HCT116 (cell line): ENCODE results near the gene PSTPIP2. TPM values are rescaled to one million over a fixed set of nuclear protein-coding genes. Genes with fewer than 3 reads are reported as not detected.

ENCODE experiments used
- ATAC-seq: fragments of 200-7000 bp; cut with Tn5 transposase; 2 replicates; pipeline ENCODE4 v1.9.1; 2020; ENCODE audit warnings: mild to moderate bottlenecking, moderate library complexity
- BruUV-seq: library from RNA; stranded (reverse); fragments of 400-500 nt; replicated peaks from 2 replicates; lab custom pipeline; 2021; lab: Mats Ljungman, UMichigan
- CTCF ChIA-PET: fragments of 300-600 bp; sonication (Branson Sonifier 250); formaldehyde crosslinking; loops from one replicate; lab custom pipeline; 2021; ENCODE audit warnings: antibody characterized with exemption; lab: Charles Lee
- POLR2A ChIA-PET: fragments of 300-600, 350-600 bp; sonication (Branson Sonifier 250); formaldehyde crosslinking; loops from one replicate; lab custom pipeline; 2021; ENCODE audit warnings: antibody characterized with exemption; lab: Charles Lee
- RAD21 ChIA-PET, 2 experiments: fragments of 300-600 bp; sonication (Branson Sonifier 250); formaldehyde crosslinking; loops; one replicate each; lab custom pipeline; 2023; ENCODE audit warnings: low total read pairs in 2 of 2; ENCODE audit not compliant: uncharacterized antibody in 2 of 2, unreplicated experiment in 2 of 2, low non-redundant PET in 1 of 2; lab: Charles Lee
- DNase-seq: peaks from one replicate; pipeline ENCODE4 v3.0.0-alpha.2; 2010; ENCODE audit warnings: low read depth, low spot score
- H2AFZ ChIP-seq: fragments of 200-600 bp; shearing (Covaris generic), sonication (generic); 2 replicates; pipeline ENCODE4 v1.6.1; 2017; ENCODE audit warnings: low read depth, mixed run types, mixed read lengths, antibody characterized with exemption, low read length; ENCODE audit not compliant: poor library complexity, severe bottlenecking
- H3K27ac ChIP-seq: 2 replicates; pipeline ENCODE4 v1.5.1; 2012; ENCODE audit warnings: low read depth, low read length
- H3K27me3 ChIP-seq: fragments of 200-600 bp; sonication (generic); 2 replicates; pipeline ENCODE4 v1.6.1; 2016; ENCODE audit warnings: mixed run types, low read length, mixed read lengths; ENCODE audit not compliant: insufficient read depth
- H3K36me3 ChIP-seq, 2 experiments: fragments of 200-500 bp in 1 of 2; fragments of 200-600 bp in 1 of 2; sonication (Bioruptor generic) in 1 of 2; sonication (generic) in 1 of 2; 2 replicates each; pipeline versions ENCODE4 v1.5.1 to v1.6.1; 2014 to 2016; ENCODE audit warnings: low read length in 2 of 2, inconsistent platforms in 1 of 2, mixed read lengths in 1 of 2, mixed run types in 1 of 2; ENCODE audit not compliant: insufficient read depth in 2 of 2, control insufficient read depth in 1 of 2
- H3K4me1 ChIP-seq, 2 experiments: fragments of 200-600 bp in 1 of 2; sonication (generic) in 1 of 2; 2 replicates each; pipeline versions ENCODE4 v1.5.1 to v1.6.1; 2012 to 2017; ENCODE audit warnings: low read length in 2 of 2, inconsistent platforms in 1 of 2, mild to moderate bottlenecking in 1 of 2, mixed read lengths in 1 of 2, mixed run types in 1 of 2, moderate library complexity in 1 of 2; ENCODE audit not compliant: insufficient read depth in 2 of 2, control insufficient read depth in 1 of 2
- H3K4me2 ChIP-seq: fragments of 200-600 bp; sonication (generic); 2 replicates; pipeline ENCODE4 v1.6.1; 2017; ENCODE audit warnings: mixed run types, low read length, mixed read lengths
- H3K4me3 ChIP-seq, 2 experiments: fragments of 200-600 bp in 1 of 2; sonication (generic) in 1 of 2; replicated peaks in 1 of 2; 2 replicates each; pipeline ENCODE4 v1.5.1; 2011 to 2016; ENCODE audit warnings: low read length in 2 of 2, control low read depth in 1 of 2, low read depth in 1 of 2, mild to moderate bottlenecking in 1 of 2, mixed read lengths in 1 of 2, mixed run types in 1 of 2
- H3K79me2 ChIP-seq: fragments of 200-600 bp; sonication (generic); 2 replicates; pipeline ENCODE4 v1.6.1; 2017; ENCODE audit warnings: mild to moderate bottlenecking, mixed run types, low read length, moderate library complexity, mixed read lengths; ENCODE audit not compliant: insufficient read depth
- H3K9ac ChIP-seq: fragments of 200-600 bp; sonication (generic); 2 replicates; pipeline ENCODE4 v1.6.1; 2016; ENCODE audit warnings: low read length, mixed read lengths
- H3K9me2 ChIP-seq: fragments of 200-600 bp; sonication (generic), shearing (Covaris generic); 2 replicates; pipeline ENCODE4 v1.6.1; 2017; ENCODE audit warnings: mixed run types, mild to moderate bottlenecking, moderate library complexity; ENCODE audit not compliant: insufficient read depth
- H3K9me3 ChIP-seq, 2 experiments: fragments of 200-500 bp in 1 of 2; fragments of 200-600 bp in 1 of 2; sonication (Bioruptor generic) in 1 of 2; sonication (generic) in 1 of 2; 2 replicates each; pipeline ENCODE4 v1.6.1; 2014 to 2017; ENCODE audit warnings: low read length in 2 of 2, mixed read lengths in 2 of 2, inconsistent platforms in 1 of 2, low read depth in 1 of 2, mild to moderate bottlenecking in 1 of 2, mixed run types in 1 of 2, moderate library complexity in 1 of 2; ENCODE audit not compliant: control insufficient read depth in 1 of 2, insufficient read depth in 1 of 2
- H4K20me1 ChIP-seq: fragments of 200-600 bp; sonication (generic), shearing (Covaris generic); 2 replicates; pipeline ENCODE4 v1.6.1; 2017; ENCODE audit warnings: mixed run types, mild to moderate bottlenecking, moderate library complexity; ENCODE audit not compliant: insufficient read depth
- CEBPB ChIP-seq: IDR thresholded peaks from 2 replicates; pipeline ENCODE4 v1.6.1; 2012; ENCODE audit warnings: low read depth
- EGR1 ChIP-seq: IDR thresholded peaks from 2 replicates; pipeline ENCODE4 v1.6.1; 2012; ENCODE audit warnings: low read depth
- FOSL1 ChIP-seq: IDR thresholded peaks from 2 replicates; pipeline ENCODE4 v1.6.1; 2012; ENCODE audit warnings: low read depth
- POLR2AphosphoS5 ChIP-seq: IDR thresholded peaks from 2 replicates; pipeline ENCODE4 v1.6.1; 2011; ENCODE audit warnings: mild to moderate bottlenecking, low read depth, low read length, moderate library complexity
- RAD21 ChIP-seq: IDR thresholded peaks from 2 replicates; pipeline ENCODE4 v1.6.1; 2012; ENCODE audit warnings: low read depth, mild to moderate bottlenecking
- SIN3A ChIP-seq: IDR thresholded peaks from 2 replicates; pipeline ENCODE4 v1.6.1; 2012; ENCODE audit warnings: low read depth
- TCF7L2 ChIP-seq: IDR thresholded peaks from 2 replicates; pipeline ENCODE4 v1.7.0; 2011; ENCODE audit warnings: borderline replicate concordance, inconsistent platforms; ENCODE audit not compliant: insufficient read depth, insufficient read length; ENCODE audit errors: extremely low read depth
- YY1 ChIP-seq: IDR thresholded peaks from 2 replicates; pipeline ENCODE4 v1.6.1; 2011; ENCODE audit warnings: low read length, low read depth, moderate library complexity, mild to moderate bottlenecking; ENCODE audit not compliant: insufficient replicate concordance; ENCODE audit errors: extremely low read depth
- ZFX ChIP-seq: fragments of 450-650 bp; IDR thresholded peaks from 2 replicates; pipeline ENCODE4 v1.6.1; 2017
- intact Hi-C: fragments of 100-400 bp; cut with micrococcal nuclease; formaldehyde crosslinking; loops from 2 replicates; pipeline ENCODE4 v1.10.0; 2022
- total RNA-seq: library from RNA; stranded (reverse); gene quantifications from one replicate; pipeline ENCODE4 v1.2.1, GENCODE V29; 2021; ENCODE audit not compliant: unreplicated experiment
- TF ChIP-seq, protein P1 (sequence below), 3 experiments: fragments of 200-600 bp in 1 of 3; sonication (generic) in 1 of 3; IDR thresholded peaks in 2 of 3; conservative IDR thresholded peaks in 1 of 3; 2 replicates each; pipeline ENCODE4 v1.5.1; 2012 to 2017; ENCODE audit warnings: low read depth in 2 of 3, low read length in 2 of 3, antibody characterized with exemption in 1 of 3, borderline replicate concordance in 1 of 3, control low read depth in 1 of 3, mild to moderate bottlenecking in 1 of 3, mixed read lengths in 1 of 3, mixed run types in 1 of 3, moderate library complexity in 1 of 3; ENCODE audit not compliant: insufficient read depth in 1 of 3
- TF ChIP-seq, protein P2 (sequence below): IDR thresholded peaks from 2 replicates; pipeline ENCODE4 v1.6.1; 2012

Gene PSTPIP2
- total RNA-seq, 1 experiment from 2014 or later, result 20.0 TPM

DNA sequence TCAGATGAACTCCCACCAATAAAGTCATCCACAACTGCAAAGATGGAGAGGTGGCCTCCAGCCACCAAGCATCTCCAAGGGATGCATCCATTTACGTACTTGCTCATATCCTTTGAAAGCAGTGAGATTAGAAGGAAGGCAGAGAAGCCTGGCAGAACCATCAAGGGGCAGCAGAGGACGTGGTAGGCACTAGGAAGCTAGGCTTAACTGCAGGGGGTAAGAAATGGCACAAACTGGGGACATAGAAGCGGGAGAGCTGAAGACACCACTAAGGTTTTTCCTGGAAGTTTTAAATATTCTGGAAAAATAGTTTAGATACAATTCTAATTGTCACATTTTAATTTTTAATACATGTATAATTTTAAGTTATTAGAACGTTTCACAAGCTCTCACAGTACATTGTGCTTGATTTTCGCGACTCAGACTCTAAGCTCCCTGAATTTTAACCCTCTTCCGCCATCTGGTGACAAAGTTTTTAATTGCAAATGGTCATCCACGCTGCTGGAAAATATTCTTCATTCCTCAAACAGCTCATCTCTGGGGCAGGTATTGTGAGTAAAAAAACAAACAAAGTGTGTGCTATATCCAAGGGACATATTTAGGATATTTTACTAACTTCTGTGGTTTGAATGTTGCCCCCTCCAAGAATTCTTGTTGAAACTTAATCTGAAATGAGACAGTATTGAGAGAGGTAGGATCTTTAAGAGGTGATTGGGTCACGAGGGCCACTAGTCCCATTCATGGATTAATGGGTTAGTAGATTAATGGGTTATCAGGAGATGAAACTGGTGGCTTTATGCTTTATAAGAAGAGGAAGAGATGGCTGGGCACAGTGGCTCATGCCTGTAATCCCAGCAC is 1.6 kb upstream of the PSTPIP2 start:
- Histone ChIP-seq H2AFZ (no peak overlapping the region), H3K9me2 (no peaks in the 10 kb centered on the region), H4K20me1 (no peaks in the 10 kb centered on the region), H3K27ac (no peak overlapping the region), H3K27me3 (no peaks in the 10 kb centered on the region), H3K79me2 (peaks cover 17% of the 10 kb centered on the region; the same call in 1 of the 2 replicates), H3K36me3 (peaks cover 0 to 5% of the 10 kb centered on the region in 2 experiments; a peak in 2 of 4 replicates), H3K4me1 (peaks cover 18 to 38% of the 10 kb centered on the region in 2 experiments), H3K4me2 (no peak overlapping the region), H3K4me3 (no peak overlapping the region), H3K9ac (no peak overlapping the region), H3K9me3 (no peaks in the 10 kb centered on the region)
- ATAC-seq (peak; percentile 41), DNase-seq (peak; percentile 51)
- intact Hi-C loops, result loop anchor here (1.0 to 5.0 kb wide), 4 partner anchors 99 to 408 kb away; no protein-coding TSS in a partner anchor
- ChIA-PET POLR2A (interaction anchor here (0.9 kb wide), 1 partner anchor 24 kb away, joined by 3 read pairs; no protein-coding TSS in a partner anchor), CTCF (interaction anchor here (0.6 to 2.1 kb wide), 25 partner anchors 9 to 483 kb away, joined by 3 to 32 read pairs (median 3); no protein-coding TSS in a partner anchor), RAD21 (interaction anchor here in 1 of 2 experiments (0.8 to 1.6 kb wide), 3 partner anchors 99 to 164 kb away, joined by 3 to 5 read pairs (median 3); no protein-coding TSS in a partner anchor)
- BruUV-seq, result no TSS peak
- no peak for TF ChIP-seq TCF7L2
- TF ChIP-seq CEBPB, result no peak
- TF ChIP-seq YY1, result no peak
- TF ChIP-seq, protein P1, sequence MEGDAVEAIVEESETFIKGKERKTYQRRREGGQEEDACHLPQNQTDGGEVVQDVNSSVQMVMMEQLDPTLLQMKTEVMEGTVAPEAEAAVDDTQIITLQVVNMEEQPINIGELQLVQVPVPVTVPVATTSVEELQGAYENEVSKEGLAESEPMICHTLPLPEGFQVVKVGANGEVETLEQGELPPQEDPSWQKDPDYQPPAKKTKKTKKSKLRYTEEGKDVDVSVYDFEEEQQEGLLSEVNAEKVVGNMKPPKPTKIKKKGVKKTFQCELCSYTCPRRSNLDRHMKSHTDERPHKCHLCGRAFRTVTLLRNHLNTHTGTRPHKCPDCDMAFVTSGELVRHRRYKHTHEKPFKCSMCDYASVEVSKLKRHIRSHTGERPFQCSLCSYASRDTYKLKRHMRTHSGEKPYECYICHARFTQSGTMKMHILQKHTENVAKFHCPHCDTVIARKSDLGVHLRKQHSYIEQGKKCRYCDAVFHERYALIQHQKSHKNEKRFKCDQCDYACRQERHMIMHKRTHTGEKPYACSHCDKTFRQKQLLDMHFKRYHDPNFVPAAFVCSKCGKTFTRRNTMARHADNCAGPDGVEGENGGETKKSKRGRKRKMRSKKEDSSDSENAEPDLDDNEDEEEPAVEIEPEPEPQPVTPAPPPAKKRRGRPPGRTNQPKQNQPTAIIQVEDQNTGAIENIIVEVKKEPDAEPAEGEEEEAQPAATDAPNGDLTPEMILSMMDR (IDR thresholded peaks at IDR 0.05 in 2 of 3, conservative IDR thresholded peaks at IDR 0.05 in 1 of 3; ENCODE audit: borderline replicate concordance in 1 of 3, insufficient read depth in 1 of 3, low read depth in 2 of 3, low read length in 2 of 3), result peak; percentile 48 to 68 (median 58); a peak in 5 of 6 replicates
- TF ChIP-seq RAD21, result peak; percentile 78
- TF ChIP-seq POLR2AphosphoS5, result no peak
- no peak for TF ChIP-seq SIN3A
- no peak for TF ChIP-seq ZFX
- TF ChIP-seq, protein P2, sequence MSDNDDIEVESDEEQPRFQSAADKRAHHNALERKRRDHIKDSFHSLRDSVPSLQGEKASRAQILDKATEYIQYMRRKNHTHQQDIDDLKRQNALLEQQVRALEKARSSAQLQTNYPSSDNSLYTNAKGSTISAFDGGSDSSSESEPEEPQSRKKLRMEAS, result no peak
- no peak for TF ChIP-seq EGR1
- TF ChIP-seq FOSL1, result no peak
